Thyroid gland (tissue), 4 donors: ENCODE results near the gene IDS. TPM values are rescaled to one million over a fixed set of nuclear protein-coding genes. Genes with fewer than 3 reads are reported as not detected.
A peak's percentile ranks its signal among the peaks of the same experiment; 100 is the strongest.

ENCODE experiments used
- DNase-seq, 2 donors: peaks; one replicate each; pipeline ENCODE4 v3.0.0-alpha.2; 2019
- H3K27ac ChIP-seq, 3 donors: fragments of 200-600 bp; sonication (generic); 1 replicate in 2 of 3; 2 replicates in 1 of 3; pipeline ENCODE4 v1.5.1; 2016 to 2019; ENCODE audit warnings: mild to moderate bottlenecking in 1 of 3, moderate library complexity in 1 of 3
- H3K27me3 ChIP-seq: fragments of 200-600 bp; sonication (generic); one replicate; pipeline ENCODE4 v1.5.1; 2019
- H3K36me3 ChIP-seq, 2 donors: fragments of 200-600 bp; sonication (generic); one replicate each; pipeline ENCODE4 v1.5.1; 2016 to 2019
- H3K4me1 ChIP-seq, 2 donors: fragments of 200-600 bp; sonication (generic); one replicate each; pipeline ENCODE4 v1.5.1; 2017 to 2019
- H3K4me3 ChIP-seq, 3 donors: fragments of 200-600 bp; sonication (generic); replicated peaks in 1 of 3; 1 replicate in 2 of 3; 2 replicates in 1 of 3; pipeline ENCODE4 v1.5.1; 2016; ENCODE audit warnings: mild to moderate bottlenecking in 1 of 3
- H3K9me3 ChIP-seq: fragments of 200-600 bp; sonication (generic); one replicate; pipeline ENCODE4 v1.5.1; 2017
- CTCF ChIP-seq, 6 experiments: fragments of 200-600 bp in 3 of 6; fragments of 450-650 bp in 3 of 6; sonication (generic) in 3 of 6; IDR thresholded peaks; one replicate each; pipeline ENCODE4 v1.5.1; 2016 to 2019; ENCODE audit warnings: antibody characterized with exemption in 6 of 6, mild to moderate bottlenecking in 2 of 6, inconsistent platforms in 1 of 6, moderate library complexity in 1 of 6
- POLR2A ChIP-seq, 2 donors: fragments of 450-650 bp; IDR thresholded peaks; one replicate each; pipeline ENCODE4 v1.6.1; 2017; ENCODE audit warnings: antibody characterized with exemption in 2 of 2, mild to moderate bottlenecking in 2 of 2, moderate library complexity in 1 of 2
- WGBS, 2 donors: methylation state at CpG; one replicate each; pipeline ENCODE4 v1.1.5; 2017; 5-methylcytosine and 5-hydroxymethylcytosine counted together
- intact Hi-C: fragments of 100-400 bp; cut with DNase I; formaldehyde crosslinking; loops from one replicate; pipeline ENCODE4 v1.15.1; 2023
- total RNA-seq, 4 donors: library from RNA; depleted of rRNA; stranded (reverse); fragments of >200 nt; gene quantifications; one replicate each; pipeline ENCODE4 v1.2.3, GENCODE V29; 2016

The IDS gene
- total RNA-seq, 4 donors from 2014 or later, result 76.8 to 88.6 (median 83.9) TPM

DNA sequence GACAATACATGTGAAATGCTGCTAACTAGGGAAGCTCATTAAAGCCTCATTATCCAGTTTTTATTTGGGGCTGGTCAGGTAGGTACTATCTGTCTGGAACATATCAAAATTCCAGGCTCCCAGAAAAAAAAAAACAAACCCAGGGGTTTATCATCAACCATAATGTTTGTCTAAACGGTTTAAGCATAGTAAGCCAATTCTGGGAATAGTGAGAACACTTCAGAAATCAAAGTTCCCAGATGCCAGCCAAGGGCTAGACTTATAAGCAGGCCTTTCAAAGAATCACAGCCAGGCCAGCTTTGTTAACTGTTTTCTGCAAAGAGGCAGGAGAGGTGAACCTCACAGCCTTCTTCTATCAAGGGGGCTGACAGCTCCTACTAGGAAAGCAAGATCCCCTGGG, 8.1 kb downstream of the IDS start:
- WGBS, 2 donors, result 41 to 72% methylated on average over 1 of the region's 1 CpG
- Histone ChIP-seq H3K9me3 (no peaks in the 10 kb centered on the region), H3K4me3 (no peak overlapping the region), H3K4me1 (no peaks in the 10 kb centered on the region), H3K27me3 (no peaks in the 10 kb centered on the region), H3K27ac (no peak overlapping the region), H3K36me3 (peaks cover 17 to 26% of the 10 kb centered on the region in 2 donors)
- intact Hi-C loops, result no loop called here
- no peak for DNase-seq
- TF ChIP-seq CTCF (IDR thresholded peaks at IDR 0.05) (no peak), POLR2A (IDR thresholded peaks at IDR 0.05) (no peak)

DNA sequence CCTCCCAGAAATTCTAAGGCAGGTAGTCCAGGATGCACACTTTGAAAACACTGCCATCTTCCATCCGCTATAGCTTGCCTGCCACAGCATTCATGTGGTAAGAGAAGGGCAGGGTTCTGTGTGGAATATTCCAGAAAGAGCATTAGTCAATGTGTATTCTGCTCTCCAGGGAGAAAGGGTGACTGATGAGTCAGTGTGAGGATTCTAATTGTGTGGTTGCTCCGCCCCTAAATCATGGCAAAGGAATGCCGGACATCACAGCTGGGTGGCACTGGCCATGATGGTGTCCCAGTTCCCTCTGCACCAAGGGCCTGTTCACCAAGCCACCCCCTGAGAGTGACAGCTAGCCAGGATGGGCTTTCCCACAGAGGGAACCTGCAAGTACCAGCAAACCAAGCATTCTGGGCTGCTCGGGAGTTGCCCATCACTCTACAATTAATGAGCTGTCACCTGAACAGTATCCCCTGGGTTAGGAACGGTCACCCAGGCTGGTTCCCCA, 9.5 kb downstream of the IDS start:
- DNase-seq, result no peak
- intact Hi-C loops, result no loop called here
- H3K4me3 ChIP-seq, result no peak overlapping the region
- TF ChIP-seq CTCF (IDR thresholded peaks at IDR 0.05), result no peak
- no peak for TF ChIP-seq POLR2A (IDR thresholded peaks at IDR 0.05)
- no peaks in the 10 kb centered on the region for H3K9me3 ChIP-seq
- no peaks in the 10 kb centered on the region for H3K4me1 ChIP-seq
- no peaks in the 10 kb centered on the region for H3K27me3 ChIP-seq
- no peak overlapping the region for H3K27ac ChIP-seq
- 88 to 100% methylated on average over 2 to 4 of the region's 5 CpGs for WGBS, 2 donors
- H3K36me3 ChIP-seq, result peaks cover 17 to 26% of the 10 kb centered on the region in 2 donors

DNA sequence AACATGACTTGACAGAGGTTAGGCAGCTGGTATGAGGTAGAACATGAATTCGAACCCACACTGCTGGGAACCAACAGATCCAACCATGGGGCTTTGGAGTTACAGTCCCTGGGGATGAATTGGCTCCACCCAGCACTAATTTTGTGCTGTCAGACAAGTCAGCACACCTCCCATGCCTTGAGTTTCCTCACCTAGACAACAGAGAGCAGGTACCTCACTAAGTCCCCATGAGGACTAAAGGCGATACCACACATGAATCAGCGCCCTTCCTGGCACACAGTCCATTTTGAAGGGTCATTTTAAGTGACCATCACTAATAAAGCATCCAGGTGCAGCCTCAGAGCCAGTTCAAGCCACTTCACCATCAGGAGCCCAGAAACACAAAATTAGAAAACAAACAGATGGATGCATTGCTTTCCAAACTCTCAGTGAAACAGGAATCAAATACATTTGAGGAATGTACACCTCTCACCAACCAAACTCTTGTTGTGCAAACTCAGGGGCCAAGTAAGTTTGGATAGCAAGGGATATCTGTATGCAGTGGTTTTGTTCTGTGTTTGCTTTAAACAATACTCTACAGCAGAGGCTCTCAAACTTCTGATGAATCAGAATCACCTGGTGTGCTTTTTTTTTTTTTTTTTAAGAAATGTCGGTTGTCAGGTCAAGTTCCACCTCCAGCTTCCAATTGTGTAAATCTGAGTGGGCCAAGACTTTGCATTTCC, 10.1 kb downstream of the IDS start:
- Histone ChIP-seq H3K27ac (no peak overlapping the region), H3K27me3 (no peaks in the 10 kb centered on the region), H3K4me1 (no peaks in the 10 kb centered on the region), H3K36me3 (peaks cover 17 to 28% of the 10 kb centered on the region in 2 donors), H3K4me3 (no peak overlapping the region), H3K9me3 (no peaks in the 10 kb centered on the region)
- intact Hi-C loops, result no loop called here
- DNase-seq, result no peak
- 66 to 92% methylated on average over 2 to 3 of the region's 4 CpGs for WGBS, 2 donors
- TF ChIP-seq POLR2A (IDR thresholded peaks at IDR 0.05), result no peak
- TF ChIP-seq CTCF (IDR thresholded peaks at IDR 0.05), result no peak

DNA sequence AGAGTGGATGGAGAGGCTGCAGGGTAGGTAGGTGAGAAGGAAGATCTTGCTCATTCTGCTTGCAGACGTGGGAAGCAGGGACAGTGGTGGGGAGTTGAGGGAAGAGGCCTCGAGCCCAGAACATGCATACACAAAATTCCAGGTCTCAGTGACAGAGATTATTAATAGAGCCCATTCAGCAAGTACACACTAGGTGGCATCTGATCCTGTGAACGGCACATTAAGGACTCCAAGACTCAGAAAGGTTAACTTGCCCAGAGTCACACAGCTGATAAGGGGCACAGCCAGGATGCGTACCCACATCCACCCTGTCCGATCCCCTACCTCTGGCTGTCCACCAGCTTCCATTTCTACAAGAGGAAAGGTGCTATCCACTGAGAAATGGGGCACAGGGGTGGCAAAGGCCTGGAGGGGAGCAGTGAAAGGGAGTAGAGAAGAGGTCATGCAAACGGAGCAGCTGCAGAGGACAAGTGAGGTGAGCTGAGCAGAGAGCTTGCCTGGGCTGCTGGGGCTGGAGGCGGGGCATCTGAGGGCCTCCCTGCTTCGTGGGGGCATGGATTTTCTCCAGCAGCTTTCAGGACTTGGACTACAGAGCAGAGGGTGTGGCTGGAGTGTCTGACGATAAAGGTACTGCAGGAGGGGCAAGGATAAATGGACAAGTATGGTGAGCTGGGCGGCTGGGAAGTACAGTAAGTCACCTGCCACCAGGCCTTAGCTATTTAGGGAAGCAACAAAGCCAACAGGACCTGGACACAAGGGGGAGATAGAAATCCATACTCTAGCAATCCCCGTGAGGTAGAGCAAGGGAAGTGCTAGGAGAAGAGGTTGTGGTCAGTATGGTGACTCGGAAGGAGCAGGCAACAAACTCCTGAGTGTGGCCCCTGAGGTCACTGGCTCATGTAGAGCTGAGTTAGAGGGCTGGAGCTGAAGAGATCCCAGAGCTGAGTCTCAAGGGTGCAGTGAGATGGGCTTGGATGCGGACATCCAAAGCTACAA, 11.2 kb downstream of the IDS start:
- Histone ChIP-seq H3K36me3 (peaks cover 22 to 32% of the 10 kb centered on the region in 2 donors), H3K27ac (no peak overlapping the region), H3K9me3 (no peaks in the 10 kb centered on the region), H3K4me1 (no peaks in the 10 kb centered on the region), H3K4me3 (no peak overlapping the region), H3K27me3 (no peaks in the 10 kb centered on the region)
- intact Hi-C loops, result no loop called here
- DNase-seq, result peak; percentile 20 to 27
- TF ChIP-seq POLR2A (IDR thresholded peaks at IDR 0.05) (no peak), CTCF (IDR thresholded peaks at IDR 0.05) (no peak)
- 69 to 71% methylated on average over 11 to 13 of the region's 13 CpGs for WGBS, 2 donors
